GM23338 (cell line): ENCODE measurements around the gene ERAP2. TPM values are rescaled to one million over a fixed set of nuclear protein-coding genes. Genes with fewer than 3 reads are reported as not detected.

ENCODE experiments used
- ATAC-seq: fragments of 200-7000 bp; cut with Tn5 transposase; 3 replicates; pipeline ENCODE4 v1.9.1; 2020
- DNase-seq: peaks from one replicate; pipeline ENCODE4 v3.0.0-alpha.2; 2015; ENCODE audit warnings: low spot score
- H2AFZ ChIP-seq: fragments of 200-600 bp; sonication (generic); 2 replicates; pipeline ENCODE4 v1.8.0; 2016; ENCODE audit warnings: antibody characterized with exemption, mild to moderate bottlenecking, moderate library complexity
- H3F3A ChIP-seq: fragments of 200-600 bp; sonication (generic); replicated peaks from 2 replicates; pipeline ENCODE4 v1.8.0; 2017; ENCODE audit warnings: antibody characterized with exemption, mixed run types, low read depth
- H3K27ac ChIP-seq: fragments of 200-600 bp; sonication (generic); 2 replicates; pipeline ENCODE4 v1.6.1; 2016; ENCODE audit warnings: low read depth
- H3K27me3 ChIP-seq: fragments of 200-600 bp; sonication (generic); 2 replicates; pipeline ENCODE4 v1.8.0; 2016; ENCODE audit warnings: mild to moderate bottlenecking, mixed run types, moderate library complexity; ENCODE audit not compliant: insufficient read depth
- H3K36me3 ChIP-seq: fragments of 200-600 bp; sonication (generic); 2 replicates; pipeline ENCODE4 v1.8.0; 2016; ENCODE audit warnings: mild to moderate bottlenecking; ENCODE audit not compliant: insufficient read depth
- H3K4me1 ChIP-seq: fragments of 200-600 bp; sonication (generic); 2 replicates; pipeline ENCODE4 v1.8.0; 2016; ENCODE audit warnings: mild to moderate bottlenecking, moderate library complexity; ENCODE audit not compliant: insufficient read depth
- H3K4me2 ChIP-seq: fragments of 200-600 bp; sonication (generic); 2 replicates; pipeline ENCODE4 v1.7.1; 2017; ENCODE audit warnings: mixed run types
- H3K4me3 ChIP-seq: fragments of 200-600 bp; sonication (generic); 2 replicates; pipeline ENCODE4 v1.6.1; 2016; ENCODE audit warnings: mixed run types
- H3K79me2 ChIP-seq: fragments of 200-600 bp; sonication (generic); replicated peaks from 2 replicates; pipeline ENCODE4 v1.8.0; 2017; ENCODE audit warnings: mild to moderate bottlenecking; ENCODE audit not compliant: insufficient read depth
- H3K9me2 ChIP-seq: fragments of 200-600 bp; sonication (generic); 2 replicates; pipeline ENCODE4 v1.8.0; 2017; ENCODE audit not compliant: insufficient read depth
- H4K20me1 ChIP-seq: fragments of 200-600 bp; sonication (generic); replicated peaks from 2 replicates; pipeline ENCODE4 v1.8.0; 2017; ENCODE audit warnings: mild to moderate bottlenecking; ENCODE audit not compliant: insufficient read depth
- H3K27ac Mint-ChIP-seq: 2 replicates; pipeline ENCODE4 v1.8.0; 2020; ENCODE audit warnings: inconsistent platforms, mild to moderate bottlenecking, moderate library complexity, mixed read lengths
- H3K27me3 Mint-ChIP-seq: 3 replicates; pipeline ENCODE4 v1.8.0; 2022; ENCODE audit warnings: low read depth, mild to moderate bottlenecking, moderate library complexity, mixed read lengths, inconsistent platforms; ENCODE audit not compliant: insufficient read depth, poor library complexity
- H3K36me3 Mint-ChIP-seq: 3 replicates; pipeline ENCODE4 v1.8.0; 2021; ENCODE audit warnings: low read depth, mild to moderate bottlenecking, inconsistent platforms, moderate library complexity, mixed read lengths
- H3K4me1 Mint-ChIP-seq: 3 replicates; pipeline ENCODE4 v1.8.0; 2020; ENCODE audit warnings: mild to moderate bottlenecking, inconsistent platforms, mixed read lengths
- H3K4me3 Mint-ChIP-seq: 3 replicates; pipeline ENCODE4 v1.8.0; 2021; ENCODE audit warnings: moderate library complexity, mild to moderate bottlenecking, inconsistent platforms, mixed read lengths
- H3K9me3 Mint-ChIP-seq: 3 replicates; pipeline ENCODE4 v1.8.0; 2020; ENCODE audit warnings: moderate library complexity, mild to moderate bottlenecking, inconsistent platforms, mixed read lengths
- CREB1 ChIP-seq: fragments of 250-450 bp; sonication (Bioruptor Pico); IDR thresholded peaks from 2 replicates; pipeline ENCODE4 v1.5.0; 2020; ENCODE audit warnings: low read depth, mild to moderate bottlenecking, moderate library complexity
- CTCF ChIP-seq, 2 experiments: fragments of 200-600 bp in 1 of 2; sonication (generic) in 1 of 2; conservative IDR thresholded peaks; 2 replicates each; pipeline versions ENCODE4 v1.5.1 to v1.6.1; 2016 to 2017; ENCODE audit warnings: antibody characterized with exemption in 2 of 2, low read depth in 2 of 2, mild to moderate bottlenecking in 2 of 2, moderate library complexity in 1 of 2
- ETS1 ChIP-seq: IDR thresholded peaks from 2 replicates; pipeline ENCODE4 v1.6.1; 2016; ENCODE audit warnings: antibody characterized with exemption
- EZH2 ChIP-seq: fragments of 200-600 bp; sonication (generic); IDR thresholded peaks from one replicate; pipeline ENCODE4 v1.8.0; 2017; ENCODE audit warnings: antibody characterized with exemption, mild to moderate bottlenecking, low read depth; ENCODE audit not compliant: unreplicated experiment
- EZH2phosphoT487 ChIP-seq: fragments of 200-600 bp; sonication (generic); IDR thresholded peaks from one replicate; pipeline ENCODE4 v1.8.1; 2018; ENCODE audit warnings: antibody characterized with exemption; ENCODE audit not compliant: unreplicated experiment
- JUNB ChIP-seq: IDR thresholded peaks from one replicate; pipeline ENCODE4 v1.6.1; 2016; ENCODE audit warnings: antibody characterized with exemption; ENCODE audit not compliant: unreplicated experiment
- NANOG ChIP-seq: IDR thresholded peaks from 2 replicates; pipeline ENCODE4 v1.6.1; 2016; ENCODE audit warnings: antibody characterized with exemption, borderline replicate concordance
- POLR2AphosphoS5 ChIP-seq: IDR thresholded peaks from 2 replicates; pipeline ENCODE4 v1.6.1; 2016; ENCODE audit warnings: antibody characterized with exemption, low read depth
- REST ChIP-seq: IDR thresholded peaks from one replicate; pipeline ENCODE4 v1.6.1; 2018; ENCODE audit warnings: antibody characterized with exemption; ENCODE audit not compliant: unreplicated experiment
- STAT1 ChIP-seq: IDR thresholded peaks from one replicate; pipeline ENCODE4 v1.6.1; 2016; ENCODE audit warnings: antibody characterized with exemption; ENCODE audit not compliant: unreplicated experiment
- ZNF114 ChIP-seq: fragments of 250-450 bp; sonication (Bioruptor Pico); IDR thresholded peaks from 2 replicates; pipeline ENCODE4 v1.5.0; 2020; ENCODE audit warnings: mild to moderate bottlenecking, moderate library complexity
- ZNF331 ChIP-seq: fragments of 250-450 bp; sonication (Bioruptor Pico); IDR thresholded peaks from 2 replicates; pipeline ENCODE4 v1.5.0; 2020; ENCODE audit warnings: low read depth, mild to moderate bottlenecking, moderate library complexity
- ZNF462 ChIP-seq: fragments of 250-450 bp; sonication (Bioruptor Pico); IDR thresholded peaks from 2 replicates; pipeline ENCODE4 v1.5.0; 2020; ENCODE audit warnings: mild to moderate bottlenecking, moderate library complexity
- polyA plus RNA-seq: library from polyadenylated mRNA; unstranded; fragments of >200 nt; fragmentation: Nextera tagmentation; extraction: Ambion mirVana; gene quantifications from 2 replicates; pipeline ENCODE4 v1.2.1, GENCODE V29; 2016
- total RNA-seq: library from RNA; depleted of rRNA; stranded (reverse); fragments of >200 nt; shearing (Covaris generic); gene quantifications from 2 replicates; pipeline ENCODE4 v1.2.3, GENCODE V29; 2014

ERAP2 gene
- total and polyA plus RNA-seq, 2 experiments from 2014 or later: 0.73 TPM; not detected in 1

- DNase-seq: no peak
- Mint-ChIP-seq H3K27me3 (peaks cover 3% of the 10 kb centered on the region), H3K4me1 (peaks cover 3% of the 10 kb centered on the region; the same call in 1 of the 3 replicates), H3K36me3 (no peaks in the 10 kb centered on the region), H3K27ac (no peak overlapping the region), H3K4me3 (no peak overlapping the region), H3K9me3 (peaks cover 4% of the 10 kb centered on the region; the same call in 1 of the 3 replicates)
- H3K4me2 ChIP-seq: no peak overlapping the region
- H3K9me2 ChIP-seq: 0 out of 2 replicates have a peak, but pooled peaks cover 5% of the 10 kb centered on the region
- no peak overlapping the region; the same call in 1 of the 2 replicates for H2AFZ ChIP-seq
- H3K4me1 ChIP-seq: no peaks in the 10 kb centered on the region
- H4K20me1 ChIP-seq: no peaks in the 10 kb centered on the region
- TF ChIP-seq JUNB (no peak), ZNF331 (CRISPR knock-in tag) (no peak), CREB1 (no peak), STAT1 (no peak), EZH2phosphoT487 (no peak), ZNF114 (CRISPR knock-in tag) (no peak), EZH2 (no peak), CTCF (conservative IDR thresholded peaks at IDR 0.05; ENCODE audit: low read depth in 2 of 2) (no peak), NANOG (no peak), REST (no peak), ETS1 (no peak), POLR2AphosphoS5 (no peak), ZNF462 (CRISPR knock-in tag) (no peak)
- no peaks in the 10 kb centered on the region for H3F3A ChIP-seq
- no peak overlapping the region for H3K27ac ChIP-seq
- H3K4me3 ChIP-seq: no peak overlapping the region
- ATAC-seq: no peak
- H3K27me3 ChIP-seq: no peaks in the 10 kb centered on the region
- no peaks in the 10 kb centered on the region for H3K79me2 ChIP-seq
- H3K36me3 ChIP-seq: no peaks in the 10 kb centered on the region
Observed at GRCh38 chr5:96843140-96843539, 33.2 kb upstream of the ERAP2 start.
